Fibroblast of the aortic adventitia (primary cell): Measurements from ENCODE around the gene CORO2B. TPM values are rescaled to one million over a fixed set of nuclear protein-coding genes. Genes with fewer than 3 reads are reported as not detected.

Experiments used
- DNase-seq: peaks from one replicate; pipeline ENCODE4 v3.0.0-alpha.2; 2010; ENCODE audit warnings: low read depth
- H3K4me3 ChIP-seq: 2 replicates; pipeline ENCODE4 v1.5.1; 2011; ENCODE audit warnings: low read depth, mild to moderate bottlenecking, control low read depth, low read length, moderate library complexity
- CTCF ChIP-seq: IDR thresholded peaks from 2 replicates; pipeline ENCODE4 v1.5.1; 2011; ENCODE audit warnings: mild to moderate bottlenecking, low read length, control low read depth, inconsistent platforms; ENCODE audit not compliant: insufficient read depth
- total RNA-seq: library from RNA; depleted of rRNA; stranded (reverse); fragments of >200 nt; gene quantifications from 2 replicates; pipeline ENCODE4 v1.2.3, GENCODE V29; 2012; ENCODE audit warnings: low replicate concordance

The CORO2B gene
- total RNA-seq, 1 donor = 23.3 TPM

GRCh38 chr15:68651916-68652525 lies 73.2 kb downstream of the CORO2B start:
- no peak for TF ChIP-seq CTCF
- H3K4me3 ChIP-seq = no peak overlapping the region
- no peak for DNase-seq

GRCh38 chr15:68653031-68653635 lies 74.3 kb downstream of the CORO2B start:
- H3K4me3 ChIP-seq = no peak overlapping the region
- no peak for DNase-seq
- no peak for TF ChIP-seq CTCF

GRCh38 chr15:68653801-68654200 lies 75.0 kb downstream of the CORO2B start:
- no peak for DNase-seq
- no peak for TF ChIP-seq CTCF
- no peak overlapping the region for H3K4me3 ChIP-seq

- H3K4me3 ChIP-seq = no peak overlapping the region
- no peak for TF ChIP-seq CTCF
- DNase-seq = no peak
Measured at GRCh38 chr15:68654786-68655560, 76.2 kb downstream of the CORO2B start.

- TF ChIP-seq CTCF = no peak
- H3K4me3 ChIP-seq = no peak overlapping the region
- DNase-seq = no peak
Measured at GRCh38 chr15:68655686-68656437, 77.1 kb downstream of the CORO2B start.

GRCh38 chr15:68656438-68656739 lies 77.6 kb downstream of the CORO2B start:
- no peak for DNase-seq
- no peak overlapping the region for H3K4me3 ChIP-seq
- no peak for TF ChIP-seq CTCF
